CD8-positive, alpha-beta memory T cell (primary cell): ENCODE results near the gene ITGB5. TPM values are rescaled to one million over a fixed set of nuclear protein-coding genes. Genes with fewer than 3 reads are reported as not detected.

Experiments
- CTCF ChIA-PET: fragments of 350-600 bp; sonication (Branson Sonifier 250); formaldehyde crosslinking; loops from one replicate; lab custom pipeline; 2021; ENCODE audit warnings: antibody characterized with exemption; lab: Charles Lee
- POLR2A ChIA-PET: fragments of 350-600 bp; sonication (Branson Sonifier 250); formaldehyde crosslinking; loops from one replicate; lab custom pipeline; 2021; ENCODE audit warnings: antibody characterized with exemption; lab: Charles Lee
- DNase-seq, 5 donors: peaks; one replicate each; pipeline versions ENCODE4 v3.0.0 to v3.0.0-alpha.2; 2020 to 2022; ENCODE audit warnings: mixed read lengths in 1 of 5
- H3K27ac ChIP-seq: one replicate; pipeline ENCODE4 v1.7.0; 2013; ENCODE audit warnings: low read depth, mild to moderate bottlenecking, low read length, moderate library complexity
- H3K27me3 ChIP-seq: 2 replicates; pipeline ENCODE4 v1.7.0; 2013; ENCODE audit warnings: low read length, mild to moderate bottlenecking; ENCODE audit not compliant: insufficient read depth, poor library complexity, severe bottlenecking
- H3K36me3 ChIP-seq: 2 replicates; pipeline ENCODE4 v1.7.0; 2013; ENCODE audit warnings: mild to moderate bottlenecking, low read length, moderate library complexity; ENCODE audit not compliant: insufficient read depth
- H3K4me1 ChIP-seq: 2 replicates; pipeline ENCODE4 v1.7.0; 2013; ENCODE audit warnings: mild to moderate bottlenecking, low read length, moderate library complexity; ENCODE audit not compliant: insufficient read depth
- H3K4me3 ChIP-seq: 2 replicates; pipeline ENCODE4 v1.7.0; 2013; ENCODE audit warnings: mild to moderate bottlenecking, low read length
- H3K9me3 ChIP-seq: 2 replicates; pipeline ENCODE4 v1.7.0; 2013; ENCODE audit warnings: mild to moderate bottlenecking, low read length
- H3K27ac Mint-ChIP-seq, 8 donors: one replicate each; pipeline ENCODE4 v1.8.0; 2020 to 2021; ENCODE audit warnings: mixed read lengths in 8 of 8, mild to moderate bottlenecking in 6 of 8, inconsistent platforms in 3 of 8, moderate library complexity in 3 of 8
- H3K27me3 Mint-ChIP-seq, 2 donors: one replicate each; pipeline ENCODE4 v1.8.0; 2020 to 2021; ENCODE audit warnings: mixed read lengths in 2 of 2, mild to moderate bottlenecking in 1 of 2, moderate library complexity in 1 of 2
- H3K36me3 Mint-ChIP-seq, 3 donors: one replicate each; pipeline ENCODE4 v1.8.0; 2020 to 2021; ENCODE audit warnings: mixed read lengths in 3 of 3, inconsistent platforms in 1 of 3, mild to moderate bottlenecking in 1 of 3
- H3K4me1 Mint-ChIP-seq, 3 donors: one replicate each; pipeline ENCODE4 v1.8.0; 2020 to 2021; ENCODE audit warnings: mixed read lengths in 3 of 3, inconsistent platforms in 1 of 3, mild to moderate bottlenecking in 1 of 3
- H3K4me3 Mint-ChIP-seq, 7 donors: one replicate each; pipeline ENCODE4 v1.8.0; 2020 to 2021; ENCODE audit warnings: mixed read lengths in 7 of 7, mild to moderate bottlenecking in 6 of 7, moderate library complexity in 4 of 7, inconsistent platforms in 2 of 7
- H3K9me3 Mint-ChIP-seq, 5 donors: one replicate each; pipeline ENCODE4 v1.8.0; 2020 to 2022; ENCODE audit warnings: mixed read lengths in 5 of 5, mild to moderate bottlenecking in 3 of 5, moderate library complexity in 2 of 5, inconsistent platforms in 1 of 5
- polyA plus RNA-seq: library from polyadenylated mRNA; unstranded; fragments of 300-500 nt; fragmentation: Illumina TruSeq; gene quantifications from one replicate; pipeline ENCODE4 v1.2.3, GENCODE V29; 2021
- total RNA-seq, 2 experiments: library from RNA; stranded (reverse); gene quantifications; one replicate each; pipeline ENCODE4 v1.2.3, GENCODE V29; 2021

The ITGB5 gene
- total and polyA plus RNA-seq, 3 experiments from 2014 or later = 0.62 to 3.3 (median 2.0) TPM

DNA sequence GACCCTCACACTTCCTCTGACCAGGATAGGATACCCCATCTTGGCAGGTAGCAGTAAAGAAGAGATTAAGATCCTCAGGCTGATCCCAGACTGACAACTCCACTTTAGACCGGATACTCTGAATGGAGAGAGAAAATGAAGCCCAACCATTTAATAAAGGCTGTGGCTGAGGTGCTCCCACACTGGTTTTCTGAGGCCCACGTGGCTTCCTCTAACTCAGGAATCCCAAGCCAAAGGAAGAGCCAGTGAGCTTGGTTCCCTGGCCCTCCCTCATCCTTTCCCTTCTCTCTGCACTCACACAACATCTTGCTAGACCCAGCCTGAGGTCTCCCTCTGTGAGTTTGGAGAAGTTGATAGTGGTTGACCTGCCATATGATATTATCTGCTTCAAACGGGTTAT, 78.1 kb downstream of the ITGB5 start:
- H3K27me3 Mint-ChIP-seq = peaks cover 6 to 22% of the 10 kb centered on the region in 2 donors

GRCh38 chr3:124805671-124806070, 81.5 kb downstream of the ITGB5 start:
- Mint-ChIP-seq H3K9me3 (peaks cover 0 to 2% (median 0%) of the 10 kb centered on the region in 5 donors), H3K4me1 (no peaks in the 10 kb centered on the region), H3K36me3 (no peaks in the 10 kb centered on the region), H3K27ac (no peak overlapping the region), H3K4me3 (no peak overlapping the region), H3K27me3 (peaks cover 8 to 24% of the 10 kb centered on the region in 2 donors)
- no peak for DNase-seq
- Histone ChIP-seq H3K36me3 (no peaks in the 10 kb centered on the region), H3K27ac (no peak overlapping the region), H3K27me3 (no peaks in the 10 kb centered on the region), H3K4me1 (no peaks in the 10 kb centered on the region), H3K9me3 (no peaks in the 10 kb centered on the region), H3K4me3 (no peak overlapping the region)
- POLR2A ChIA-PET = no interaction called here
- CTCF ChIA-PET = no interaction called here

More for the DNA sequence above, 78.1 kb downstream of the ITGB5 start:
- Mint-ChIP-seq H3K4me1 (no peaks in the 10 kb centered on the region), H3K4me3 (no peak overlapping the region), H3K9me3 (peaks cover 0 to 2% (median 0%) of the 10 kb centered on the region in 5 donors), H3K27ac (no peak overlapping the region), H3K36me3 (no peaks in the 10 kb centered on the region)
- POLR2A ChIA-PET = no interaction called here
- CTCF ChIA-PET = no interaction called here
- H3K4me1 ChIP-seq = no peaks in the 10 kb centered on the region
- no peaks in the 10 kb centered on the region for H3K27me3 ChIP-seq
- no peaks in the 10 kb centered on the region for H3K36me3 ChIP-seq
- no peak overlapping the region for H3K27ac ChIP-seq
- H3K4me3 ChIP-seq = no peak overlapping the region
- H3K9me3 ChIP-seq = no peaks in the 10 kb centered on the region
- DNase-seq = no peak

DNA sequence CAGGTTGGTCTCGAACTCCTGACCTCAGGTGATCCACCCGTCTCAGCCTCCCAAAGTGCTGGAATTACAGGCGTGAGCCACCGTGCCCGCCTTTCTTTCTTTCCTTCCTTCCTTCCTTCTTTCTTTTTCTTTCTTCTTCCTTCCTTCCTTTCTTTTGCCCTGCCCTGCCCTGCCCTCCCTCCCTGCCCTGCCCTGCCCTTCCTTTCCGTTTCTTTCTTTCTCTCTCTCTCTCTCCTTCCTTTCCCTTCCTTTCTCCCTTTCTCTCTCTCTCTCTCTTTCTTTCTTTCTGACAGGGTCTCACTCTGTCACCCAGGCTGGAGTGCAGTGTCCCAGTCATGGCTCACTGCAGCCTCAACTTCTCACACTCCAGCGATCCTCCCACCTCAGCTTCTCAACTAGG, 82.3 kb downstream of the ITGB5 start:
- Histone ChIP-seq H3K9me3 (no peaks in the 10 kb centered on the region), H3K4me1 (no peaks in the 10 kb centered on the region), H3K4me3 (no peak overlapping the region), H3K27ac (no peak overlapping the region), H3K27me3 (no peaks in the 10 kb centered on the region), H3K36me3 (no peaks in the 10 kb centered on the region)
- POLR2A ChIA-PET = no interaction called here
- no peaks in the 10 kb centered on the region for H3K36me3 Mint-ChIP-seq
- H3K4me3 Mint-ChIP-seq = no peak overlapping the region
- CTCF ChIA-PET = interaction anchor here (1.2 kb wide), 1 partner anchor 44 kb away, joined by 3 read pairs; no protein-coding TSS in a partner anchor
- peaks cover 8 to 24% of the 10 kb centered on the region in 2 donors for H3K27me3 Mint-ChIP-seq
- H3K9me3 Mint-ChIP-seq = peaks cover 0 to 2% (median 0%) of the 10 kb centered on the region in 5 donors
- no peak for DNase-seq
- no peak overlapping the region for H3K27ac Mint-ChIP-seq
- no peaks in the 10 kb centered on the region for H3K4me1 Mint-ChIP-seq

GRCh38 chr3:124802702-124803101, 84.5 kb downstream of the ITGB5 start:
- Mint-ChIP-seq H3K4me1 (no peaks in the 10 kb centered on the region), H3K27ac (no peak overlapping the region), H3K9me3 (no peaks in the 10 kb centered on the region), H3K36me3 (no peaks in the 10 kb centered on the region), H3K27me3 (peaks cover 11 to 20% of the 10 kb centered on the region in 2 donors), H3K4me3 (peak overlapping the region in 1 of 7 donors; percentile 70)
- no peak overlapping the region for H3K4me3 ChIP-seq
- ChIA-PET CTCF (no interaction called here), POLR2A (no interaction called here)
- no peaks in the 10 kb centered on the region for H3K27me3 ChIP-seq
- no peaks in the 10 kb centered on the region for H3K36me3 ChIP-seq
- H3K9me3 ChIP-seq = no peaks in the 10 kb centered on the region
- H3K27ac ChIP-seq = no peak overlapping the region
- no peaks in the 10 kb centered on the region for H3K4me1 ChIP-seq
- no peak for DNase-seq

DNA sequence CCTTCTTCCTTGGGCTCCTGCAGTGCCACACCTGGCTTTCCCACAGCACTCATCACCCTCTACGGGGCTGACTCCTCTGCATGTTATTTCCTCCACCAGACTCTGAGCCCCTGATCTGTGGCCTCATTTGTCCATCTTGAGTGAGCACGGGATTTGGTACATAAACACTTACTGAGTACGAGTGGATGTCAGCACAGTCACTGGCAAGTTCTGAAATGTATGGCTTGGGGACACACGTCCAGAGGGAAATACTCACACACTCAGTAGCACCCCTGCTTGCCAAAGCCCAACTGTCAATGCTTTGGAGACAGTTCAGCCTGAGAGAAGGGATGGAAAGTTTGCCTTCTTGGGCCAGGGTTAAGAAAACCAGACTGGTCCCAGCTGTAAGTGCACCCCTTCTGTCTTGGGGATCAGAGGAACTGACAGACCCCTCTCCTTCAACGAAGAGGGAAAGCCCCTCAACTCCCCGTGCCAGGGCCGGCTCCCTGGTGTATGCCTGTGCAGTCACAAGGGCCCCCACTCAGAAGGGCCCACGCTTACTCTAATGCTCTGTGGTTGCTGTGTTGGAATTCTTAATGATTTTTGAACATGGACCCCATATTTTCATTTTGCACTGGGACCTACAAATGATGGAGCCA, 85.0 kb downstream of the ITGB5 start:
- H3K27ac Mint-ChIP-seq = no peak overlapping the region
- ChIA-PET POLR2A (no interaction called here), CTCF (no interaction called here)
- peak overlapping the region in 1 of 7 donors; percentile 70 for H3K4me3 Mint-ChIP-seq
- Histone ChIP-seq H3K4me3 (no peak overlapping the region), H3K9me3 (no peaks in the 10 kb centered on the region), H3K27ac (no peak overlapping the region), H3K4me1 (no peaks in the 10 kb centered on the region), H3K27me3 (no peaks in the 10 kb centered on the region), H3K36me3 (no peaks in the 10 kb centered on the region)
- H3K9me3 Mint-ChIP-seq = no peaks in the 10 kb centered on the region
- no peaks in the 10 kb centered on the region for H3K4me1 Mint-ChIP-seq
- no peak for DNase-seq
- peaks cover 11 to 23% of the 10 kb centered on the region in 2 donors for H3K27me3 Mint-ChIP-seq
- H3K36me3 Mint-ChIP-seq = no peaks in the 10 kb centered on the region

- no peak overlapping the region for H3K27ac ChIP-seq
- no peak for DNase-seq
- no peaks in the 10 kb centered on the region for H3K9me3 ChIP-seq
- Mint-ChIP-seq H3K4me1 (no peaks in the 10 kb centered on the region), H3K27me3 (peaks cover 11 to 20% of the 10 kb centered on the region in 2 donors), H3K4me3 (no peak overlapping the region), H3K36me3 (no peaks in the 10 kb centered on the region), H3K27ac (no peak overlapping the region), H3K9me3 (no peaks in the 10 kb centered on the region)
- ChIA-PET POLR2A (no interaction called here), CTCF (no interaction called here)
- no peak overlapping the region for H3K4me3 ChIP-seq
- no peaks in the 10 kb centered on the region for H3K27me3 ChIP-seq
- no peaks in the 10 kb centered on the region for H3K4me1 ChIP-seq
- H3K36me3 ChIP-seq = no peaks in the 10 kb centered on the region
These were observed 86.5 kb downstream of the ITGB5 start for GRCh38 chr3:124800511-124801258.

- Histone ChIP-seq H3K27me3 (no peaks in the 10 kb centered on the region), H3K4me3 (no peak overlapping the region), H3K9me3 (no peaks in the 10 kb centered on the region), H3K4me1 (no peaks in the 10 kb centered on the region), H3K36me3 (no peaks in the 10 kb centered on the region), H3K27ac (no peak overlapping the region)
- H3K27me3 Mint-ChIP-seq = peaks cover 10 to 15% of the 10 kb centered on the region in 2 donors
- H3K9me3 Mint-ChIP-seq = no peaks in the 10 kb centered on the region
- DNase-seq = no peak
- H3K27ac Mint-ChIP-seq = peak overlapping the region in 1 of 8 donors; percentile 24
- no peaks in the 10 kb centered on the region for H3K4me1 Mint-ChIP-seq
- CTCF ChIA-PET = no interaction called here
- H3K4me3 Mint-ChIP-seq = no peak overlapping the region
- POLR2A ChIA-PET = no interaction called here
- H3K36me3 Mint-ChIP-seq = no peaks in the 10 kb centered on the region
These were observed 87.1 kb downstream of the ITGB5 start for GRCh38 chr3:124800076-124800475.

GRCh38 chr3:124799676-124800075, 87.5 kb downstream of the ITGB5 start:
- peaks cover 6 to 13% of the 10 kb centered on the region in 2 donors for H3K27me3 Mint-ChIP-seq
- DNase-seq = no peak
- no peaks in the 10 kb centered on the region for H3K9me3 Mint-ChIP-seq
- H3K36me3 Mint-ChIP-seq = no peaks in the 10 kb centered on the region
- H3K4me3 Mint-ChIP-seq = no peak overlapping the region
- H3K27ac Mint-ChIP-seq = no peak overlapping the region
- H3K27me3 ChIP-seq = no peaks in the 10 kb centered on the region
- no peaks in the 10 kb centered on the region for H3K36me3 ChIP-seq
- CTCF ChIA-PET = no interaction called here
- no peaks in the 10 kb centered on the region for H3K4me1 ChIP-seq
- POLR2A ChIA-PET = no interaction called here
- H3K27ac ChIP-seq = no peak overlapping the region
- H3K4me3 ChIP-seq = no peak overlapping the region
- no peaks in the 10 kb centered on the region for H3K4me1 Mint-ChIP-seq
- no peaks in the 10 kb centered on the region for H3K9me3 ChIP-seq
